ENCODE measurements around the gene WNK2. TPM values are rescaled to one million over a fixed set of nuclear protein-coding genes. Genes with fewer than 3 reads are reported as not detected.

WNK2 gene
- total RNA-seq, 1 experiment from 2014 or later, result not detected

DNA sequence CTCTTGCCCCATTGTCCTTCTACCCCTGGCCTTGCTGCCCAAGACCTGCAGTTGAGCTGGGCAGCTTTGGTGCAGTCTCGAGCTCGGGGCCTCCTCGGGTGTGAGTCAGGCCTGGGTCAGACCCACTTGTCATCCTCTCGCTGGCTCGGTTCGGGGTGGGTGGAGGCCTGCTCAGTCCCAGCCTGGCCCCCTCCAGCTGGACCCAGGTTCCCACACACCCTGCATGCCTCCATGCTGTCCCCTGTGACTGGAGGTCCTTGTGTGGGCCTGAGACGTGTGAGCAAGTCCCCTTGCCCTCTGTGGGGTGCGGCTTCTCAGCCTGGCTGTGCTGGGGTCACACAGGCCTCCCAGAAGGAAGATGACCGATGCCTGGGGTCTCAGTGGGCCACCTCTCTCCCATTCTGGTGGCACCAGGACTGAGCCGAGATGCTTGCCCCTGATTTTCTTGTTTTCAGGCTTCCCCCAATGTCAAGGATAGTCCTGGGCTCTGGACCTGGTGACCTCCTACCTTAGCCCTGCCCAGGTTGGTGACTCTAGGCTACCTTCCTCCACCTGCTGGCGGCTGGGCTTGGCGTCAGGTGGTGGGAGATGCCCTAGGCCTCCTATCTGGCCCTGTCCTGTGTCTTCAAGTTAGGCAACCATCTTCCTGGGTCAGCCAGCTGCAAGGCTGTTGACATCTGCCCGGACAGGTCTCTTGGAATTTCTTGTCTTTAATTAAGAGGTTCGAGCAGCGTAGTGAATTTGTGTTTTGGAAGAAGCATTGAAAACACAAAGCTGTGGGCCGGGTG is 15.1 kb downstream of the WNK2 start:
- DNase-seq (ENCODE audit: low read depth), result no peak

DNA sequence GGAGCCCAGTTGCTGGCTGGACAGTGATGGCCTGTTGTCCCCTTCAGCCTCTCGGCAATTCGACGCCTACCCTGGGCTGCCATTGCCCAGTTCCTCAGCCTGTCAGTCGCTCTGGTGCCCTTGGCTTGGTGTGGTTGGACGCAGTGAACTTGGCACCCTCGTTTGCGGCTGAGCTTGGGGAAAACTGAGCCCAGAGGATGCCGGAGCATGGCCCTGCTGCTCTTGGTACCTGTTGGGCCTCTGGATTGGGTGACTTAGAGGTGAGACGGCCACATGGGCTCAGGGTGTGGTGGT is 16.5 kb downstream of the WNK2 start:
- DNase-seq (ENCODE audit: low read depth), result no peak

DNA sequence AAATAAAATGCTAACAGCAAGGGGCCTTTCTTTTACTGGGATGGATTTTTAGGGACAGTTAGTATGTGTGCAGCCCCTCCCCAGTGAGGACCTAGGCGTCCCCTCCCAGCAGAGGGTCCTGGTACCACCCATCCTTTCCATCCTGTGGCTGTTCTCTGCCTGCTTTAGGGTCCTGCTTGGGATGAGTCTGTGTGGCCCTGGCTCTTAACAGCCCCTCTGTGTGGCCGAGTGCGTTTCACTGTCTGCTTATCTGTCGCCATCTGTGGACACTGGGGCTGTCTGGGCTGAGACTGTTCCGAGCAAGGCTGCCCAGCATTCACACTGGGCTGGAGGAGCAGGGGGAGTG is 17.0 kb downstream of the WNK2 start:
- no peak for DNase-seq (ENCODE audit: low read depth)

DNA sequence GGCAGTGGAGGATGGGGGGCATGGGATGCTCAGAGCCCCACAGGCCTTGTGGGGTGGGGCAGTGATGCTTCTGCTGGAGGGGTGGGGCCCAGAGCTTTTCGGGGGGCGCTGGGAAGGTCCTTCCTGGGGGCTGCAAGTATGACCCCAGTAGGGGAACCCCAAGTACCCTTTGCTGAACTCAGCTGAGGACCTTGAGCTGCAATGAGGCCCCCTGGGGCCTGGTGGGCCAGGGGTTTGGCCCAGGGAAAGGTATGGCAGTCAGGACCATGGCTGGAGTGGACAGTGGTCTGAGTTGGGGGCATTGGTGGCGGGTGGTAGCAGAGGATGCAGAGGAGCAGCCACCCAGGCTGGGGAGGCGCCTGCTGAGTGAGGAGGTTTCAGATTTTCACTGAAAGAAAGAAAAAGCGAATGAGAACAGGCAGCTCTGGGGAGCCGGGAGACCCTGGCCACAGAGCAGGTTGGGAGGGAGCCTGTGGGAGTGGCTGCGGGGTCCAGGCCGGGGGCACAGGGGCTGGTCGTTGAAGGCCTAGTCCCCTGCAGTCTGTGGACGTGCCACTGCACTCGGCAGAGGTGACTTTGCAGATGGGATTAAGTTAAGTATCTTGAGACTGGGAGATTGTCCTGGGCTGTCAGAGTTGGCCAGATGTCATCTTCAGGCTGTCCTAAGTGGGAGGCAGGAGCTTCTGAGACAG is 19.2 kb downstream of the WNK2 start:
- no peak for DNase-seq (ENCODE audit: low read depth)

DNA sequence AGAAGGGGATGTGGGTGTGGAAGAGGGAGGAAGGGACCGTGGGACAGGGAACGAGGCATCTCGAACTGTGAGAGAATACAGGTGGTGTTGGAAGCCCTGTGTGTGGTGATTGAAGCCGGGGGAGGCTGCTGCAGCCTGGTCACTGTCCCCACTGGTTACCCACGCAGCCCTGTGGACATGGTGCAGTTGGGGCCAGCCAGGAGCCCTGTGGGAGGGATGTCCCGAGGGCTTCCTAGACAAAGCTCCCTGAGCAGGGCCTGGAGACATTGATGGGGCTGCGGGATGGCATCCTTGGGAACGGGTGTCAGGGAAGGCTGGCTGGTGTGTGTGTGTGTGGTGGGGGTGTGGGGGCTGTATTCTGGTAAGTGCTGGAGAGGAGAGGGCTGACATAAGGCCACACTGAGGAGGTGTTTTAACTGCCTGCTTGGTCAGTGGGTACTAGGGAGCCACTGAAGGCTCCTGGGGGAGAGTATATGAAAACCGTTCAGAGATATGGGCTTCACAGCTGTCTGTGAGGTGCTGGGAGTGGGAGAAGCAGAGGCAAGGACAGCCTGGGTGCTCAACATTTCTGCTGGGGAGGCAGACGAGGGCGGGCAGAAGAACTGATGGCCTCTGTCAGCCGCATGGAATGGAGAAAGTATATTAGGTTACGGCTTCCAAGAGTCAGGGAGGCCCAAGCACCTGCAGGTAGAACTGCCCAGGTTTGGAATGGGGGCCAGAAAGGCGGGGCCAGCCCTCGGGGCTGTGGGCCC is 20.0 kb downstream of the WNK2 start:
- DNase-seq (ENCODE audit: low read depth), result no peak

DNA sequence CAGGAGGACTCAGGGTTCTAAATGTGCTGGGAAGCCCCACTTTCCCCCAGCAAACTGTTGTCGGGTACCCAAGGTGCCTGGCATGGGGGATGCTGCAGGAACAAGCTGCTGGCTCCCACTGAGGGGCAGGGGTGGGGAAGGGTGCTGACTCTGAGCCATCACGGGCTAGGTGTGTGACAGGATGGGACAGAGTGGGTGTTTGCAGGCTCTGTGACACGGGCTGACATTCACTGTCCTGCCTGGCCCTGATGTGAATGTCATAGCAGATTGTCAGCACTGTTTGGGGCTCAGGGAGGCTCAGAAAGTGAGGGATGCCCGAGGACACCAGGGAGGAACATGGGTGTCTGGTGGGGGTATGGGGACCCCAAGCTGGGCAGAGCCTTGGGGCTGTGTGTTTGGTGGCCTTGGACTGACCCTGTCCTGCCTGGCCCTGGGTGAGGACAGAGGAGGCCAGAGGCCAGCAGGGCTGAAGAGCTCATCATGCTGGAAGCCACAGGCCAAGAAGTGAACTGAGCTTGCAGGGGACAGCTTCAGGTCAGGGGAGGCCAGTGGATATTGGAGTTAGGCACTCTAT is 20.6 kb downstream of the WNK2 start:
- DNase-seq (ENCODE audit: low read depth), result no peak

DNA sequence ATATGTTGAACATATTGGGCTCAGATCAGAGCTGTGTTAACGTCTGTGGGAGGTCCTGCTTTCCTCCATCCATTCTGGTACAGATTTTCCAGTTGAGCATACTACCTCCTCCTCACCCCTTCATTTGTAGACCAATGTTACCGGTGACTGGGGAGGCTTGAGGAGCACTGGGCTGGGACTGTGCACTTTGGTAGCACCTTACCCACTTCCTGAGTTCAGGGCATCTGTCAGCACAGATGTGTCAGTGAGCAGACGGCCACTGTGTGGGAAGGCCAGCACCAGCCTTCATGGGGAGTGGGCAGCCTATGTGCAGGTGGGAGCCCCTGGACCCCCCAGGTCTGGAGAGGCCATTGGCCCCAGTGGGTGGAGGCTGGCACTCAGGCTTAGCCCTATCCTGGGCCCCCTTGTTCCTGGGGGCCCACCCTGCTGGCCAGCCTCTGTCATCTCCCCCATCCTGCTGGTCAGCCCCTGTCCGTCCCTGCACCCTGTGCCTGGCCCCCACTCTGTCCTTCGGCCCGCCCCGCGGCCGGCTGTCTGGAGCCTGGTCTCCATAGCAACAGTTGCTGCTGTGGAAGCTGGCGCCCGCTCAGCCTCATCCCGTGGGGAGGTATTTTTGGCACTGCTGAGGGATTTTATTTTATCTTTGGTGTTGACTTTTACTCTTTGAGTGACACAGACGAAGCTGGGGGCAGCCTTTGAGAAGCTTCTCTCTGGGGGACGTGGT is 21.3 kb downstream of the WNK2 start:
- DNase-seq (ENCODE audit: low read depth), result peak; percentile 4

DNA sequence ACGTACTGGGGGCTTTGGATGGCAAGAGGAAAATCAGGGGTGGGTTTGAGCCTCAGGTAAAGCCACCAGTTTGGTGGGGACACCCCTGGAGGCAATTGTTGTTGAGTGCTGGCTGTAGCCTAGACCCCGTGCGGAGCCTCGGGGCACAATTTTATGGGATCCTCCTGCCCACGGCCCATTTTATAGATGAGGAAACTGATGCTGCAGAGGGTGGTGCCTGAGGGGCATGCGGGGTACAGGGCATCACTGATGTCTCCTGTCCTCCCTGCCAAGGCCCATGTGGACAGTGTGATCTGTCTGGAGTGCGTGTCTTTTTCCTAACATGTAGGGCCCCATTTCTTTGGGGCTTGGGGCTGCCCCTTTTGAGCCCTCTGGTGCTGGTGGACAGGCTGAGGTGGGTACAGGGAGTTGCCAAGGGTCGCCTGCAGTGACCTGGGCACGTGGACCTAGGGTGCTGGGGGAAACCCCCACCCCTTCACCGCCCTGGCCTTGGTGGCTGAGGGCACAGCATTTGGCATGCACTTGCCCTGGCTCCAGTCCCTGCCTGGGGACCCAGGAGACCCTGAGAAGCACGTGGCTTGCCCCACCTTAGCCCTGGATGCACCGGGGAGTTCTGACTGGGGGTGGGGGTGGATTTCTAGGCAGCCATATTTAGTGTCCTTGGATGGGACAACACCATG is 22.1 kb downstream of the WNK2 start:
- no peak for DNase-seq (ENCODE audit: low read depth)

DNA sequence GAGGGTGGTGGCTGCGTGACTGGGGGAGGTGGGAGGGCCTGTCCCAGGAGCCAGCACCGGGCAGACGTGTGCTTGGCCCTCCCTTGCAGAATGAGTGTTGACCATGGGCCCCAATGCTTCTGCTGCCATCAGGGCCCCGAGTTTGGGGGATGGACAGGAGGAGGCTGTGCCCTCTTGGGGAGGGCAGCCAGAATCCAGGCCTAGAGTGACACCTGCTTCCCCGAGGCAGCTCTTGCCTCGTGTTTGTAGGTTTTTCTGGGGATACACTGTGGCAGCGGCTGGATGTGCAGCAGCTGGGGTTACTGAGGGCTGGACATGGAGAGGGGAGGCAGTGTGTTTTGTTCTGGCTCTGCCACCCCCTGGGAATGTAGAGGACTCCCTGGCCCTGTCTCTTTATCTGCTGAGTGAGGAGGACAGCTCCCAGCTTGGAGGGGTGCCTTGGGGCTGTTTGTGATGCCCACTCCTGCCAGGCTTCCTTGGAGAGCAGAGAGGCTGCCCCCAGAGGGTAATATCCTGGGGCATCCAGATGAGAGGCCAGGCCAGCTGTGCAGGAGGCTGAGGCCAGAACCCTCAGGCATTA is 22.7 kb downstream of the WNK2 start:
- no peak for DNase-seq (ENCODE audit: low read depth)

DNA sequence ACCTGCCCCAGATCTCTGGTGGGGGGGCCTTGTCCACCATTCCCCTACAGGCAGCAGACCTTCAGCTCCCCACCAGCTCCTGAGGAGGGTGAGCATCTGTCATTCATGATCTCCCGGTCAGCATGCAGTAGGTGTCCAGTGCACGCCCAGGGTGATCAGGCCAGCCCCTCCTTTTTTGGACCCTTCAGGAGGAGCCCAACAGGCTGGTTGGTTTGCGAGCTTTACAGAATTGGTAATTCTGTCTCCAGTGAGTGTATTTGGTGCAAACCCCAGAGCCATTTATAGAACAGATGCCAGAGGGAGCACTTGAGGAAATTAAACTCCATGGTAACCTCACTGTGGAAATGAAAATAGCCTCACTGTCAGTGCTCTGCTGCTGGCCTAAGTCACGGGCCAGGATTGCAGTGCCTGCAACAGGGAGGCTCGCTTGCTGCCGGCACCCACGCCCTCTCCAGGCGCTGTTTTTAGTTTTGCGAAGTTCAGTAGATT is 23.4 kb downstream of the WNK2 start:
- DNase-seq (ENCODE audit: low read depth), result peak; percentile 28

DNA sequence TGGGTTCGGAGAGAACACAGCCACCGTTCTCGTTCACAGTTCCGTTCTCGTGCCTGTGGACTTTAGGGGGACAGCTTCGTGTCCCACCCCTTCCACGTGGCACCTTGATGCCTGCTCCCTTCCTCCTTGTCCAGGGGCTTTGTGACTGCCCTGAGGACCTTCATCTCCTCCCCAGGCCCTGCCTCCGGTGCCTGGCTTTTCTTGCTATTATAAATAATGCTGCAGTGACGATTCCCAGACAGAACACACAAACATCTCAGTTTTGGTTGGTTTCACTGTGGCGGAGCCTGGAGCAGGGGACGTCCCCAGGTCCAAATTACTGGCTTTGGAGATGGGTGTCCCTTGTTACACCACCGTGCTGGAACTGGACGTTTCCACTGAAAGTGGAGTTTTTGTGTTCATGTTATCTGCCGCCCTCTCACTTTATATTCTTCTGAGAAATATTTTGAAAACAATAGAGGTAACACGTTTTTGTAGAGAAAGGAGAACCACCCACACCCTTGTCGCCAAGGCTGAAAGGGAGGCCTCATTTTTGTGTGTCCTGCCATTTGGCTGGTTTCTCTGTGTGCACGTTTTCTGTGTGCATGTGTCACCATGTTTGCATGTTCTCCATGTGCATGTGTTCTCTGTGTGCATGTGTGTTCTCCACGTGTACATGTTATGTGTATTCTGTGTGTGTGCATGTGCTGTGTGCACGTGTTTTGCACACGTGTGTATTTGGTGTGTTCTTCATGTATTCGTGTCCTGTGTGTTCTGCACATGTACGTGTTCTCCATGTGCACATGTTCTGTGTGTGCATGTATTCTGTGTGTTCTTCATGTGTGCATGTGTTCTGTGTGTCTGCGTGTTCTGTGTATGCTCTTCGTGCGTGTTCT is 24.2 kb downstream of the WNK2 start:
- no peak for DNase-seq (ENCODE audit: low read depth)

DNA sequence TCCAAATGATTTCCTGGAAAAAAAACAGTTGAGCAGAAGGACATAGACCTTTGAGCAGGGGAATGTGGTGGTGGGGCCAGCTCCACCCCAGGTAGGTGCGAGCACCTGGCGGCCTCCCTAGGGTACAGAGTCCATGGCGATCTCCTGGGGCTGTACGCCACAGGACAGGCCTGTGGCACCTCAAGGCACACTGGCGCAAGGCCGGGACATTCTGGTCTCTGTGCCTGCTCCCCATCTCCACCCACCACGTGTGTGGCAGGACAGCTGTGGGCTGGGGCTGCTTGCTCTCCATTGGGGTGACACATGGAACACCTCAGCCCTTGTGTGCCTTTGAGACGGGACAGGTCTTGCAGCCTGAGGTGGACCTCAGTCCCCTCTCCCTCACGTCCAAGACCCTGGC is 25.2 kb downstream of the WNK2 start:
- no peak for DNase-seq (ENCODE audit: low read depth)

DNA sequence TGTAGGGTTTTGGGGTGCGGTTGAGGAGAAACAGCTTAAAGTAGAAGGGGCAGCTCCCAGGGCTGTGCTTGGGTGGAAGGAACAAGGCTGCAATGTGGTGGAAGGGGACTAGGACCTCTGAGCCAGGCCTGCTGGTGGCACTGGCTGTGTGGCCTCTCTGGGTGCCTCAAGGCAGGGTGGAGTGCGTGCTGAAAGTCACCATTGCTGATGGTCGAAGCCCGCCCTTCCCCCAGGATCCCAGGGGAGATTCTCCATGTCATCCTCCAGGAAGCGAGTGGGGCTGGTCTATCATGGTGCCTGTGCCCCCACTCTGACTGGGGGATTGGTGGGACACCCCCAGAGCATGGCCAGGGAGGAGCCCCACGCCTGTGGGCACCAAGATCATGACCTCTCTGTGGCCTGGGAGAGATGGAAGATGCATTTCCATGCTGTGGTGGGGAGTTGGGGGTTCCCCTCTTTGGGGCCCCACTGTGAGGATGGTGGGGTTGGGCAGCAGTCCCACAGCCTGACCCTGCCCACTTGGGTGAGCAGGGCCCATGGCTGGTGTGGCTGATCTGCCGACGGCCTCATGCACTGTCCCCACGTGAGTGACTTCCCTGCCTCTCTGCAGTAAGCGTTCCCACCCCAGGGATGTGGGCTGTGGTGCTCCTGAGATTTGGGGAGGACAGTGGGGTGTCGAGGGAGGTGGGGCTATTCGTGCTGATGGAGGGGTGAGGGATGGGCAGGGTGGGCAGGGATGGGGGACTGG is 25.8 kb downstream of the WNK2 start:
- no peak for DNase-seq (ENCODE audit: low read depth)

DNA sequence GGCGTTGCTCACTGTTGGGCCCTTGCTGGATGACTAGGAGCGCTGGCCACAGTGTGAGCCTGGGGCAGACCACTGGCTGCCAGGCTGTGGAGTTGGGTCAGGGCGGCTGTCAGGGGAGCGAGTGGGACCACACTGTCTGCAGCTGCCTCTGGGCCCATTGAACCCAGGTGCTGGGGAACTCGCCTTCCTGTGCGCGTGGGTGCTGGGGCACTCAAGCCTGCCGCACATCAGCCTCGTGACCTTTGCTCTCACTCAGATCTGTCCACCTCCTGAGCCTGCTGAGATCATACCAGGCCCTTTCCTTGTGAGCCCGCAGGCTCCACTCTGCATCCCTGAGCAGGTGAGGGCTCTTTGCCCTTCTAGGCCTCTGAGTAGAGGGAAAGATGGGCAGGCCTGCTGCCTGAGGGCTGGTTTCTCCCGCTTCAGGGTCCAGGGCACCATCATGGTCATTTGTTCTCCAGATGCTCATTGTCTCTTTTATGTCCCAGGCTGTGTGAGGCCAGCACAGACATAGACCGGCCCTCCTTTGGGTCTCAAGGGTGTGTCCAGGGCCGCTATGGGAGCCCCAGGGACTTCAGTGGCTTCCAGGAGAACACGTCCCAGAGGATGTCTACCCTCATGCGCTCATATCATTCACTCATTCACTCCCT is 26.5 kb downstream of the WNK2 start:
- no peak for DNase-seq (ENCODE audit: low read depth)

DNA sequence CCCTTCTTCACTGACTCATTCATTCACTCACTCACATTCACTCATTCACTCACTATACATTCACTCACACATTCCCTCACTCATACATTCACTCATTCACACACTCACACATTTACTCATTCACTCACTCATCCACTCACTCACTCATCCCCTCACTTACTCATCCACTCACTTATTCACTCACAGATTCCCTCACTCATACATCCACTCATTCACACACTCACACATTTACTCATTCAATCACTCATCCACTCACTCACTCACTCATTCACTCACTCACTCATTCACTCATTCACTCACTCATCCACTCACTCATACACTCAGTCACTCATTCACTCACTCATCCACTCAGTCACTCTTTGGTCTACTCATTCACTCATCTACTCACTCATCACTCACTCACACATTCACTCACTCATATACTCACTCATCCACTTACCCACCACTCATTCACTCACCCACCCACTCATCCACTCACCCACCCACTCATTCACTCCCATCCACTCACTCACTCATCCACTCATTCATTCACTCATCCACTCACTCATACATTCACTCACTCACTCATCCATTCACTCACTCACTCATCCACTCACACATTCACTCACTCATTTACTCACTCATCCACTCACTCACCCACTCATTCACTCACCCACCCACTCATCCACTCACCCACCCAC is 27.2 kb downstream of the WNK2 start:
- DNase-seq (ENCODE audit: low read depth), result no peak

DNA sequence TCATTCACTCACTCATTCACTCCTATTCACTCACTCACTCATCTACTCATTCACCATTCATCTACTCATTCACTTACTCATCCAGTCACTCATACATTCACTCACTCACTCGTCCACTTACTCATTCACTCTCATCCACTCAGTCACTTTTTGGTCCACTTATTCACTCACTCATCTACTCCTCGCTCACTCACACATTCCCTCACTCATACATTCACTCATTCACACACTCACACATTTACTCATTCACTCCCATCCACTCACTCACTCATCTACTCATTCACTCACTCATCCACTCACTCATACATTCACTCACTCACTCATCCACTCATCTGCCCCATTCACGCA is 27.7 kb downstream of the WNK2 start:
- DNase-seq (ENCODE audit: low read depth), result no peak

DNA sequence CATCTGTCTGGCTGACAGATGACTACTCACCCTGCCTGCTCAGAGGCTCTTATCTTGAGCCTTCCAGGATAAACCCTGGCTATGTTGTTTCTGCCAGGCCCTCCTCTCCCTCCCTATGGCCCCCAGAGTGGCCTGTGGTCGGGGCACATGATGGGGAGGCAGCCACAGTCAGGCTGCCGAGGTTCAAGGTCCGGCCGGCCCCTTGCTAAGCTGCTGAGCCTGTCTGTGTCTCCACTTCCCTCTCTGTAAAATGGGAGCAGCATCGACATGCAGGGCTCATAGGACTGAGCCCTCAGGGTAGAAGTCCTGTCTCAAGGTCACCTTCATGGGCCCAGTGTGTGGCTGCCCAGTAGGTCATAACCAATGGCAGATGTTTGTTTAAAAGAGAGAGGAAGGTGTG is 28.5 kb downstream of the WNK2 start:
- no peak for DNase-seq (ENCODE audit: low read depth)

DNA sequence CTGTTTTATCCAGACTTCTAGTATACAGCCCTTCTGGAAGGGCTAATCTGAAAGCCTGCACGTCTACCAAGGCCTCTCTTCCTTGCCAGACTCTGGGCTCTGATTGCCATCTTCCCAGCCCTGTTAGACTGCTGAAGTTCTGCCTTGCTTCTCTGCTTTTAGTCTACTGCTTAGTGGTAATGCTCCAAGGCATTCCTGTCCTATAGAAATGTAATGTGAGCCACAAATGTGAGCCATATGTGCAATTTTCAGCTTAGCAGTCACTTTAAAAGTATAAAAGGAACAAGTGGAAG is 32.1 kb downstream of the WNK2 start:
- no peak for DNase-seq (ENCODE audit: low read depth)
